ENCODE results near the gene FBRSL1.
"Not testable (repeated sequence)": the region's sequence is repeated elsewhere in the genome, so short reads cannot be mapped to it uniquely, and the experiment has no call there.

Gene FBRSL1

DNA sequence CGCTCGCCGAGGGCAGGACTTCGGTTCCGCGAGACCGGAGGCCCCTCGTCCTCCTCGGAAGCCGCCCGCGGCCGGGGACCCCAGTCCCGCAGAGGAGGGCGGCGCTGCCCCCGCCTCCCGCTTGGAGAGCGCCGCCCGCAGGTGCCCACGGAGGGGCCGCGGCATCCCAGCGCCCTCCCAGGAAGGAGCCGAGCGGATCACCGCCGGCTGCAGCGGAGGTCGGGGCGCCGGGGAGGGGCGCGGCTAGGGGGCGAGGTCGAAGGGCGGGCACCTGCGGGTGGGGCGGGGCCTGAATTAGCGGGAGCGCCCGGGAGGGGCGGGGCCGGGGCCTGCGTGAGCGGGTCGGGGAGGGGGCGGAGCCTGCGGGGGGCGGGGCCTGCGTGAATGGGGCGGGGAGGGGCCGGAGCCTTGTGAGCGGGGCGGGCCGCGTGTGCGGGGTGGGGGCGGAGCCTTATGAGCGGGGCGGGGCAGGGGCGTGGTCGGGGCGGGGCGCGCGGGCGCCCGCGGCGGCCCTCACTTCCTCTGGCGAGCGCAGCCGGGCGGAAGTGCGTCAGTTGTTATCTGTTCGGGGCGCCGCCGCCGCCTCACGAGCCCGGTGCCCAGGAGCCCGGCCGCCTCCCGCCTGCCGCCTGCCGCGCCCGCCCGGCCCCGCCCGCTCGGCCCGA, at the start of gene FBRSL1:
Gene FBRSL1 (plus strand): TSS at position 550 of the 665 bp plus-strand sequence.
- DNase-seq, result peak; percentile 70

DNA sequence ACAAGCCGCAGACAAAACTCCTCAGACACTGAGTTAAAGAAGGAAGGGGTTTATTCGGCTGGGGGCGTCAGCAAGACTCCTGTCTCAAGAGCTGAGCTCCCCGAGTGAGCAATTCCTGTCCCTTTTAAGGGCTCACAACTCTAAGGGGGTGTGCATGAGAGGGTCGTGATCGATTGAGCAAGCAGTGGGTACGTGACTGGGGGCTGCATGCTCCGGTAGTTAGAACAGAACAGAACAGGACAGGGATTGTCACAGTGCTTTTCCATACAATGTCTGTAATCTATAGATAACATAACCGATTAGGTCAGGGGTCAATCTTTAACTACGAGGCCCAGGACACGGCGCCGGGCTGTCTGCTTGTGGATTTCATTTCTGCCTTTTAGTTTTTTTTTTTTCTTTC, 49.5 kb upstream of the FBRSL1 start:
- DNase-seq, result not testable (repeated sequence)

DNA sequence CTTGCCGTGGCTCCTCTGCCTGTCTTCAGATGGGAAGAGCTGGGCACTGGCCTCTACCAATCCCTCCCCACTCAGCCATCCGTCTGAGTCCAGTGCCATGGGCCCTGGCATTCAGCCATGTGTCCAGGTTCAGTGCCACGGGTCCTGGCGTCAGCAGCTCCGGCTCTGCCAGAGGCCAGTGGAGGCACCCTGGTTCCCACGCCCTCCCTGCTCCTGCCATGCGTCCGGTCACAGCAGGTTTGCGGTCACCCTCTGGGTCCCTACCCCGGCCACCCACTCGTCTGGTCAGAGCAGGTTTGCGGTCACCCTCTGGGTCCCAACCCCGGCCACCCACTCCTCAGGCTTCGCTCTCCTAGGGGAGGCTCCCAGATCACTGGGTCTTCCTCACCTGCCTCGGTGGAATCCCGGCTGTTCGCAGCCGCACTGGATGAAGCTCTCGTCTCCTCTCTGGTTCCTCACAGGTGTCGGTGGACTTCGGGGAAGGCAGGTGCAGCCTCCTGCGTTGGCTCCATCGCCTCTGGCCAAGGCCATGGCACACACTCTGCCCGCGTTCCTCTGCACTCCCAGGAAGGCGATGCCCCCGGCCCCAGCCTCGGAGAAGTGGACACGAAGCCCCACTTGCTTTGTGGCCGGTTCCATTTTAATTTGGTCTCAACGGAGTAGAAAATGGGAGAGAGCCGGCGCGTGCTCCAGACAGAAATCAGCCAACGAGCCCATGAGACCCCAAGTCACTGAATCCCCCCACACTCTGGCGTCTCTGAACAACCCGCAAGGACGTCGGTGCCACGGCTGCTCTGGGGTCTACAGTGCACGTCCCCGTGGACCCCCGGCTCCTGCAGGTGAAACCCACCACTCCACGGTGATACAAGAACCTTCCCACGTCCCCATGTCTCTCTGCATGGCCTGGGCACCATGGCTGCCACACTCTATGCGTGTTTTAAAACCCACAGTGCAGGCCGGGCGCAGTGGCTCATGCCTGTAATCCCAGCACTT, 47.8 kb upstream of the FBRSL1 start:
- DNase-seq, result no peak

DNA sequence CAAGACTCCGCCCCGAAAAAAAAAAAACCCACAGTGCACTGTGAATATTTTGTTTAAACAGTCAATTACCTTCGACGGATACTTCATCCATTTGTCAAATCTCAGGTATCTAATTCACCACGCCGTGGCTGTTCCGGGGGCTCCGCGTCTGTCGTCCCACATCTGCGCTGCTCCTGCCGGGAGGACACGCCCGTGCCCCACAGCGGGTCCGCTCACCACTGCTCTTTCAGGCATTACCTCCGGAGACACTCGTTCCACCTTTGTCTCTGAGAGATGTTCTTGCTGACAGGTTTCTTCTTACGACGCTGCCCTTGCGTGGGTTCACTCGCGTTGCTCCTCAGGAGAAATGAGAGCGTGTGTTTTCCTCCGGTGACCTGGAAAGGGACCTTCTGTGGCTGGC, 46.9 kb upstream of the FBRSL1 start:
- DNase-seq, result no peak

DNA sequence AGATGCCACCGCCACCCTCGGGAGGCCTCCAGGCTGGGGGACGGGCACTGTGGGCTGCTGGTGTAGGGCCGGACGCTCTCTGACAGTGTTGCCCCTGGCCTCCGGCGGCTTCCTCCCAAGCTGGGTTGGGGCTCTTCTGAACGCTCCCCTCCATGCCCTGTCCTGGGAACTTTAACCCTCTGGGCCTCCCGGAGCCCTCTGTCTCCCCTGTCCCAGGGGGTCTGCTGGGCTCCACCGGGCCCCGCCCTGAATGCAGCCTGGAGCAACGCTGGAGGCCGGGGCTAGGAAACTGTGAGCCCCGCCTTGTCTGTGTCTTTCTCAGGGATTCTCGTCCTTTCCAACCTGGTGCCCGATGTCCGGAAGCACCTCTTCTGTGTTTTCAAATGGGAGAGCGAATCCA, 45.7 kb upstream of the FBRSL1 start:
- DNase-seq, result no peak

DNA sequence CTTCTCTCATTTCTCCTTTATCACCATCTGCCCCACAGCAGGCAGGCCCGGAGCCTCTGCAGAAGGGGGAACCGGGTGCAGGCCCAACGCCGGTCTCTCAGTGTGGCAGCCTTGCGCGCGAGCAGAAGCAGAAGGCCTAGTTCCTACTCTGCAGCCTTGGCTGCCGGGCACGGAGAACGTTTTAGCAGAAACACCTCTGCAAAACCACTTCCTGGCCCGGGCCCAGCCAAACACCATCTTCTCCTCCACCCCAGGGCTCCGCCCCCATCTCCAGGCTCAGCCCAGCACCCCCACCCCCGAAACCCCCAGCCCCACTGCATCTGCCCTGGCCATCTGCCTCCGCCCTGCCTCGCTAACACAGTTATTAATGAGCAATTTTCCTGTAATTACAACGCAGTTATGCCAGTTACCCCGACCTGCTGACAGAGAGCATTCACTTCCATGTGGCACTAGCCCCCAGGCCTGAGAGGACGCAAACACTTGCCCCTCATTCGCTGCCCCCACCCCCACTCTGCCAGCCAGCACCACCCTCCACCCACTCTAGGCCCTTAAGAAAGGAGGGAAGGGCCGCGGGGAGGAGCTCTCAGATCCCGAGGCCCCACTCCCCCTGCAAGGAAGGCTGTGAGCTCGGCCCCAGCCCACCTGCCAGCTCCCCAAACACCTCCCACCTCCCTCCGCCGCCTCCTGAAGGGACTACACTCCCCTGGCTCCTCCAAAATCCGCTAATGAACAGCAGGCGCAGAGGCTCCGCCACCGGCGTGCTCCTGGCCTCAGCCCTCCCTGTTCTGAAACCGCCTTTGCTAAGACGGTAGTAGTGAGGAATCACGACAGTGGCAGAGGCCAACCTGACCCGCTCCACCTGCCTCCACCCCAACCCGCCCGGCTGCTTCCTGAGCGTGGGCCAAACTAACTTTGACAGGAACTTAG, 44.7 kb upstream of the FBRSL1 start:
- DNase-seq, result peak; percentile 85

DNA sequence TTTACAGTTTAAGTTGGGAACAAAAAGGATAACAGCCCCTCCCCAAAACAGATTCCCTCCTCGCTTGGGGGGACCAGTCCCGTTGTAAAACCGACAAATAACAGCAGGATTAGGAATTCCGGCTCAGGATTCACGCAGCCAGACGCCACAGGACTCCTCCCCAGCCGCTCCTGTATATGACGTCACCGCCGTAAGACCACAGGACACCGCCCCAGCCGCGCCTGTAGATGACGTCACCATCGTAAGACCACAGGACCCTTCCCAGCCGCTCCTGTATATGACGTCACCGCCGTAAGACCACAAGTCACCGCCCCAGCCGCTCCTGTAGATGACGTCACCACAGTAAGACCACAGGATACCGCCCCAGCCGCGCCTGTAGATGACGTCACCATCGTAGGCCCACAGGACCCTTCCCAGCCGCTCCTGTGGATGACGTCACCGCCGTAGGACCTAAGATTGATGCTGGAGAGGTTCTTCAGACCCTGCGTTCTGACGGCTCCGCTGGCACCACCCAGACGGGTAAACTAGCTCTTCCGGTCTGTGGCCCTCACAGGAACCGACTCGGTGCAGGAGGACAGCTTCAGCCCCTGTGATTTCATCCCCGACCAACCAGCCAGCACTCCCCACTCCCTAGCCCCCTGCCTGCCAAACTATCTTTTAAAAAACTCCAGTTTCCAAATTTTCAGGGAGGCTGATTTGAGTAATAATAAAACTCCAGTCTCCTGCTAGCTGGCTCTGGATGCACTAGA, 43.9 kb upstream of the FBRSL1 start:
- peak; percentile 98 for DNase-seq

DNA sequence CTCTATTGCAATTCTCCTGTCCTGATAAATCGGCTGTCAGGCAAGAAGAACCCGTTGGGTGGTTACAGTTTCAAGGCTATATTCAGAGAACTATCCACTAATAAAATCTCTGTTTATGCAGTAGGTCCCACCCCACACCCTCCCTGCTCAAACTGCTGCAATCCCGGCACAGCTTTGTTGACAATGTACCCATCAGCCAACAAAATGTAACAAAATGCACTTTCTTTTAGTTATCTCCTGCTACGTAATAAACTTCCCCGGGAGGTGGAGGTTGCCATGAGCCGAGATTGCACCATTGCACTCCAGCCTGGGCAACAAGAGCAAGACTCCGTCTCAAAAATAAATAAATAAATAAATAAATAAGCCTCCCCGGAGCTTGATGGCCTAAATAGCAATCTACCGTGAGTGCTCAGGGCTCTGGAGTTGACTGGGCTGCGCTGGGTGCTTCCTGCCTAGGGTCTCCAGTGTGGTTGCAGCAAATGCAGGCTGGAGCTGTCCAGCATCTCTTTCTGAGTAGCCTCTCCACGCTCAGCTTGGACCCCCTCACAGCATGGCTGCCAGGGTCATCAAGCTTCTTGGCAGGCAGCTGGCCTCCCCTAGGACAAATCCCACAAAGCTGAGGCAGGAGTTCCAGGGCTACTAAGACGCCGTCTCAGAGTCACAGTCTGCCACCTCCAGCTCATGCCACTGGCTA, 43.2 kb upstream of the FBRSL1 start:
- no peak for DNase-seq

DNA sequence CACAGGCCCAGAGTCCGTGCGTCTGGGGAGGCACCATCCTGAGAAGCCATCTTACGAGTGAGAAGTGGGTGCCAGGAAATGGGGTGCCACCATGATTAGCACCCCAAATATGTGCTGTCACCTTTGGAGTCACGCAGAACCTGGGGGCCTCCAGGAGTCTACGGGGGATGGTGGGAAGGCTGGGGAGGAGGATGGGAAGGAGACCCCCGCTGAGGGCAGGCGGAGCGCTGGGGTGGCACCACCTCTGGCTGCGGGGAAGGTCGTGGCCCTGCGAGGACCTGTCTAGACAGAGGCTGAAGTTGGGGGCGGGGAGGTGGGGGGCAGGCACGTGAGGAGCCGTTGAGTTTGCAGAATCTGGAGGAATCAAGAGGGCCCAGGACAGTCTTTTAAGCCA, 42.6 kb upstream of the FBRSL1 start:
- DNase-seq, result no peak

DNA sequence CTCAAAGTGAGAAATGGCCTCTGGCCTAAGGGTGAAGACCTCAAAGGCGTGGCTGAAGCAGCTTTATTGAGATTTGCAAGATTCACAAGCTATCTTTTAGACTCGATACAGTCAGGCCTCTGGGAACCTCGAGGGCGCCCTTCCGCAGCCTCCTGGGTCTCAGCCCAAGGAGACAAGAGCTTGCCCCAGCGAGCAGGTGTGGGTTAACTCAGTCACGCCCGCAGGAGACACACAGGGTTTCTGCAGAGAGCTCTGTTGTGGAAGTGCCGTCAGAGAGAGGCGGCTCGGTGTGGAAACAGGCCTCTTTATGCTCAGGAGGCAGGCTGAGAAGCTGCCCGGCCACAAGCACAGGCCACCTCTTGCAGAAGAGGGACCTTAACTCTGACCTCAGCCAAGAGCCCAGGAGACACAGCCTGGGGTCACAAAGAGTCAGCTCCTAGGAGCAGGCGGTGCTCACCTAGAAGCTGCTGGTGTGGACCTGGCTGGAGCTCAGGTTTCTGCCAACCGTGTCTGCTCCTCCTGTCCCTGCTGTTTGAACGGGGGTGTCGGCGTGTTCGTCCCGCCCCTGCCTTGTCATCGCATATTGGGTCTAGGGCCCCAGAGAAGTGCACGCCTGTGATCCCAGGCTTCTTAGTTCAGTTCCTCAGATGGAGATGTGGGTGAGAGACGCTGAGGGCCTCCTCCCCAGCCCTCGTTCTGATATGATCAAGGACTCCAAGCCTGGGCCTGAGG, 42.1 kb upstream of the FBRSL1 start:
- no peak for DNase-seq

DNA sequence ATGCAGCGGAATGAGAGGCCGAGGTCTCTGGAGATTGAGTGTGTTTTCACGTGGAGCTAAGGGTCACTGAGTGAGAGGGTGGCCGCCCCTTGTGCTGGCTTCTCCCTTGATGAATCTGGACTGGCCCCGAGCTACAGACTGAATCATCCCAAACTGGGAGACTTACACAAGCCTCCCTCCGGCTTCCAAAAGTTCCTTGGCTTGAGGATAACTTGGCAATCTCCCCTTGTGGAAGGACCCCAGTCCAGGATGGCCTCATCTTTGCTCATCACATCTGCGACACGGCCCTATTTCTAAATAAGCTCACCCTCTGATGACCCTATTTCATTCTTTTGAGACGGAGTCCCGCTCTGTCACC, 41.5 kb upstream of the FBRSL1 start:
- no peak for DNase-seq

DNA sequence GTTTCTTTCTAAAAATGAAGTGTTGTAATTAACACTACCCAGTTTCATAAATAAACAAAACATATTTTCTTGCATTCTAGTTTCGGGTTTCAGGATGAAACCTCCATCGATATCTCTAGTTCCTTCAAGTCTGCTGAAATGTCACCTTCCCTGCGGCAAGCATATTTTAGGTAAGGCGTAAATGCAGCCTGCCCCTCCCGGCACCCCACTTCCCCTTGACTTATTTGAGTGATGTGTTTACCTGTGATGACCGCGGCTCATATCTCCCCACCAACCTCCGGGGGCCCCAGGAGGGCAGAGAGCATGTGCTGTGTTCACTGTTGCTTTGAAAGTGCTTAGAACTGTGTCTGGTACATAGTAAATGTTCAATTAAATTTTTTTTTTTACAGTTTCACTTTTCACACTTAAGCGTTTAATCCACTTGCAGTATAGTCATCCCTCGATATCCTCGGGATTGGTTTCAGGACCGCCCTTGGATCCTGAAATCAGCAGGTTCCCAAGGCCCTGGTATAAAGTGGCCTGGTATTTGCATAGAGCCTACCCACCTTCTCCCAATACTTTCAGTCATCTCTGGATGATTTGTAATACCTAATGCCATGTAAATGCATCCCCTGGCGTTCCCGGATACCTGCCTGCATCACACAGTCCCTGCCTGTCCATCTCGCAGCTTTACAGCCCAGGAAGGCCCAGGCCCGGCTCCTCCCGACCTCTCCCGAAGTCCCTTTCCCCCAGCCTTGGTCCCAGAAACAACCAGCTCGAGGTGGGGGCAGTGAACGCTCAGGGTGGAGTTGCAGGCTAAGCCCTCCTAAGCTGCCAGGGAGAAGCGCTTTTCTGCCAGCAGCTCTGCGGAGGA, 40.2 kb upstream of the FBRSL1 start:
- no peak for DNase-seq

DNA sequence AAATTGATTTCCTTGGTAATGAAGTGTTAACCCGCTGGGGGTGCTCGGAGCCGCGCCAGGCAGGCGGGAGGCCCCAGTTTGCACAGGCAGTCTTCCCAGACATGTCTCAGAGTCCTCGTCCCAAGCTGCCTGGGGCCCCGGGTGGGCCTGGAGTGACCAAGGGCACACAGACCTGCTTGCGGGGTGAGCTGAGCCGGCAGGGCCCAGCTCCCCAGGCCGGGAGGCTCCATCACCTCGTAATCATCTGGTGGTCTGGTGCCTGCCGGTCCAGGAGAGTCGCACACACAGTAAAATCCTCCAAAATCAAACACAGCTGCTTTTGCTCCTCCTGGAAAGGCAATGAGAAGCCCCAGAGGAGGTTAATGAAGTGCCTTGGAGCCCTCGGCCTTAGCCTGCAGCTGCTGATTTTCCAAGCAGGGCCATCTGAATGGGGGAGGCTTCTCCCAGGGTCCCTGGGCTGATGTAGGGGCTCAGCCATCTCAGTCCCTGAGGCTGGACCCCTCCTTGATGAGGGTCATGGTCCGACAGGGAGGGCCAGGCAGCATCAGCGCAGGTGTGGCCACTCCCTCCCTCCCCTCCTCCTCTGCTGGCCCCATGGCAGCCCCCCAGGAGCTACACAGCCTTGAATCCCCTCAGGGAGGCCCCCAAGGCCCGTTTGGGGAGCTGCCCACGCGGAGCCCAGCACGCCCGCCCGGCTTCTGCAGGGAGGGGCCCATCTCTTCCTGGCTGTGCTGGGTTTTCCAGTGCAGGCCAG, 39.4 kb upstream of the FBRSL1 start:
- DNase-seq, result no peak

DNA sequence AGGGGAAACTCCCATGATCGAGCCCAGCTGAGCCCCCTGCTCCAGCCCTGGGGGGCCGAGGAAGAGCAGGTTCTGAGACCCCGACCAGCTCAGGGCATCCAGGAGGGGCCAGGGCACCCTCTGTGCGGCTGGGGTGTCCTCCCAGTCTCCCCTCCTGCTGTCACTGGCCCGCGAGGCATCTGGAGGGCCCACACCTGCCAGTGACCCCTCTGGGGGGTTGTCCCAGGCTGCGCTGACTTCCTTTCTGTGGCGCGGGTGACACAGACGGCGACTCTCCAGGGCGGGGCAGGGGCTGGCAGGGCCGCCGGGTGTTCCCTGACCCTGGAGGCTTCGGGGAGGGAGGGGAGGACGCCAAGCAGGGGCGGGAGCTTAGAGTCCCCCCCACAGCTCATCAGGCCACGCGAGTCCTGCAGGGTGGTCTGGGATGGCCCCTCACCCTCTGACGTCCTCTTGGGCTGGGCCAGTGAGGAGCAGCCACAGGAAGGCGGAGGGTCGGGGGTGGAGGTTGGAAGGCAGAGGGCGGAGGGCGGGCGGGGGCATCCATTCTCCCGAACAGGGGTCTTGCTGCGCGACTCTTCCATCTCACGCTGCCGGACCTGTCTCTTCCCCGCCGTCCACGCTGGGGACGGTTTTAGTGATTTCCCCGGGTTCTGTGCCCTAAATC, 38.6 kb upstream of the FBRSL1 start:
- no peak for DNase-seq

DNA sequence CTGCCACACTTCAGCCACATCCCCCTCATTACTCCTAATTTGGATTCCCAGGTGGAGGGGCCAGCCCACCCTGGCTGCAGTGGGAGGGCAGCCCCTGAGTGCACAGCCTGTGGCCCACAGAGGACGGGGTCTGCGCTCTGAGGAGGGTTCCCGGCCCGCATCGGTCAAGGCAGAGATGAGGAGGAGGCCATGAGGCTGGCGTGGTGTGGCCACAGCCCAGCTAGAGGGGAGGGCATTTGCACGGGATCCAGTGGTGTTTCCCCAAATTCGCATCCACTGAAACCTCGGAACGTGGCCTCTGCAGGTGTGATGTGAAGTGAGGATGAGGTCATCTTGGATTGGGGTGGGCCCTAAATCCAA, 38.1 kb upstream of the FBRSL1 start:
- no peak for DNase-seq

DNA sequence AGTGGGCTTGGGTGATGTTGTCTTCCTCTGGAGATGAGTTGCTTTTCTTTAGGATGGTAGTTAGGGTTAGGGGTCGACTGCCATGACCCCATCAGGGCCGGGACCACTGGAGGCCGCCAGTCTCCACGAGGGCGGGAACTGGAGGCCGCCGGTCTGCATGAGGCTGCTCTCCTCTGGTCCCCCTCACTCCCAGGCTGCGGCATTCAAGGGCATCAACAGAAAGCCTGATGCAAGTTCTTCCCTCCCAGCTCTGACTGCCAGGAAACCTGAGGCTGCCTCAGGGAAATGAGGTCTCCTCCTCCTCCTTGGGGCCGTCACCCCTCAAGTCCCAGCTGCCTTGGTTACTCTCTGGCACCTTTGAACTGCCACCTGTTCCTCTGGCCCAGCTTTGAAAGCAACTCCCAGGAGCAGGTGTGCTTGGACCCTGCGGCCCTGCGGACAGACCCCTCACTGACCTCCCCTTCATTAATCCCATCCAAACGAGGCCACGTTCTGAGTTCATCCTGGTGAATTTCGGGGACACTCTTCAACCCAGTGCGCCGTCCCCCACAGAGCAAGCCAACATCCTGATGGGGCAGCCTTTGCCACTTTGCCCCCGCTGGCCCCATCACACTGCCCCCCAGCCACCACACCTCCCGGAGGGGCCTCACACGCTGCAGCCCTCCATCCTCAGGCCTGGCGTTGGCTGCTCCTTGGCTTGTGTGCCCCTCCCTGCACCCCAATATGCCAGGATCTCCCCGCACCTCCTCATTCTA, 37.2 kb upstream of the FBRSL1 start:
- no peak for DNase-seq

DNA sequence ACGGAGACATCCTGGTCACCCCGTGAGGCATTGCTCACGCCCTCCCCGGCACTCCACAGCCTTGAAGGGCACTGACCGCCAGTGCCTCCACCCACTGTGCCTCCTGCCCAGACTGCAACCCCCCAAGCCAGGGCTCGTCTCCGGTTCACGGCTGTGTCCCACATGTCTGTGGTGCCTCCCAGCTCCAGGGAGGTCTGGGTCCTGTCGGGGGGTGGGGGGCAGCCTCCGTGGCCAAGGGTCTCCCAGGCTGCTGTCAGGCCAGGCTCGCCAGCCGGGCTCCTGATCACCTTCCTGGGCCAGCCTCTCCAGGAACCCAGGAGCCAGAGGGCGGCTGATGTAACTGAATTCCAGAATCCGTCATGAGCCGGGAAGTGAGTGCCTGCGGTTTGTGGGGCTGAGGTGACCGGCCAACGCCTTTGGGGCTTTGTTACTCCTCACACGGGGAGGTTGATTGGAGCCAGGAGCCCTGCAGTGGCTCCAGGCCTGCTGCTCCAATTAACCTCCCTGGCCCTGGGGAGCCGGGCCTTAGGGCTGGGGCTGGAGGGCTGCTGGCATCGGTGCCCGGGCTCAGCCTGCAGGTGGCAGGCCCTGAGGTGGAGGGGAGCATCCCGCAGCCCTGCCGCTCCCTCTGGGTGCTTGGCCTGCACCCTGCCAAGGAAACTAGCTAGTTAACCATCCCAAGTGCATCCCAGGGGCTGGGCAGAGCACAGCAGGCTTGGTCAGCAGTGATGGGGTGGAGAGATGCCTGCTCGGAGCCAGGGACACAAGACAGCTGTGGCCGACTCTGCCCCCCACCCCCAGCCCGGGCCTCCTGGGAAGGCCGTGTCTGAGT, 36.4 kb upstream of the FBRSL1 start:
- DNase-seq, result no peak

Measured in MV-4-11 (cell line).